ENCODE measurements around the gene PHF12.
A peak's percentile ranks its signal among the peaks of the same experiment; 100 is the strongest.

The PHF12 gene

DNA sequence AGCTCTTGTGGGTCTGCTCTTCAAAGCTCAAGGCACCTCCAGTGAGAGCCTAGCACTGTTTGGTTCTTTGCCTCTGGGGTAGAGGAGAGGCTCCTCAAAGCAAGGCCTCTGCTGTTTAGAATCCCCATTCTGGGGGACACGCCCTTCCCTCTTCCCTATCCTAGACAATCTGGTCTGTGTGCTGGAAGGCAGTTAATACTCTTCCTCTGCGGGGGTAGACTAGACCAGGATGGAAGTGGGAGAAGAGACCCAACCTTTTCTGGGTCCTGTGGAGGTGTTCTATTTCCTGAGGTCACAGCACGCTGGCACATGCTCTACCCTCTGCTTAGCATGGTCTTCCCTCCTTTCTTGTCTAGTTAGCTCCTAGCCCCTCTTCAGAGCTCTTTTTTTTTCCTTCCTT lies 88.8 kb downstream of the PHF12 start:
- TF ChIP-seq CTCF (IDR thresholded peaks at IDR 0.05): no peak
- Mint-ChIP-seq H3K9me3 (no peaks in the 10 kb centered on the region), H3K4me3 (no peak overlapping the region), H3K4me1 (peaks cover 3% of the 10 kb centered on the region), H3K27ac (peak overlapping the region; percentile 90), H3K36me3 (ENCODE audit: low read depth) (peaks cover 22% of the 10 kb centered on the region), H3K27me3 (ENCODE audit: low read depth, poor library complexity) (peaks cover 13% of the 10 kb centered on the region)
- no peak for DNase-seq

DNA sequence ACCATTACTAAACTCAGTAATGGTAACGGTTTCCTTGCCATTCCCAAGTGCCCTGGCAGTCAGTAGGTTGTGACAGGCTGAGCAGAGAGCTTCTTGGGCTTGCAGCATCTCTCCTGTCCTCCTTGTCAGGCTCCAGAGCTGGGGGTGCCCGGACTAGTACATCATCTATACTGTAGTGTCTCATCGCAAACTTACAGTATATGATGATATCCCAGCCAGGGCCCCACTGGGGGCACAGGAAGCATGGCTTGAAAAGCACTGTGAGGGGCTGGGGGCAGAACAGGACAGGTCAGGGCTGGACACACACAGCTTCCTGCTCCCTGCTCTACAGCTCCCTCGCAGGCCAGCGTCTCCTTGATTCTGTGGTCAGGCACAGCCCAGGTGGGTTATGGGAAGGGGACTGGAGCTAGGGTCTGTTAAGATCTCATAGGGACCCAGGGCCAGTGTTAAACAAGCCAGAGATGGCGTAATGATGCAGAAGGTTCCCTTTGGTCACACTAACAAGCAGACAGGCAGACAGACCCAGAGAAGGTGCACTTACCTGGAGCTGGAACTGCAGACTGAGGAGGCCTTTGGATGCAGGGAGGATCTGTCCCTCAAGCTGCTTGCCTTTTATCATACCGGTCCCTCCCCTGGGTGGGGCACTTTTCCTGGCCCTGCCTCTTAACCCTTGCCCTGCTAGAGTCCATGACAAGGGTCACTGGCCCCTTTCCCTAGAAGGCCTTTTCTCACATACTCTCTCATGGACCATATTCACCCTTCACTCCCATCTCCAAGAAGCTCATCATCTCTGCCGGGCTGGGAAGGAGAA lies 89.7 kb downstream of the PHF12 start:
- H3K36me3 Mint-ChIP-seq (ENCODE audit: low read depth): peaks cover 23% of the 10 kb centered on the region
- H3K9me3 Mint-ChIP-seq: no peaks in the 10 kb centered on the region
- H3K4me1 Mint-ChIP-seq: no peaks in the 10 kb centered on the region
- no peak for TF ChIP-seq CTCF (IDR thresholded peaks at IDR 0.05)
- peak overlapping the region; percentile 50 for H3K27ac Mint-ChIP-seq
- H3K4me3 Mint-ChIP-seq: no peak overlapping the region
- DNase-seq: no peak
- peaks cover 10% of the 10 kb centered on the region for H3K27me3 Mint-ChIP-seq (ENCODE audit: low read depth, poor library complexity)

- Mint-ChIP-seq H3K36me3 (ENCODE audit: low read depth) (peaks cover 23% of the 10 kb centered on the region), H3K4me1 (peaks cover 8% of the 10 kb centered on the region), H3K4me3 (no peak overlapping the region), H3K9me3 (no peaks in the 10 kb centered on the region), H3K27ac (peak overlapping the region; percentile 61), H3K27me3 (ENCODE audit: low read depth, poor library complexity) (peaks cover 6% of the 10 kb centered on the region)
- TF ChIP-seq CTCF (IDR thresholded peaks at IDR 0.05): no peak
- DNase-seq: no peak
Measured at GRCh38 chr17:28860363-28860808, 90.9 kb downstream of the PHF12 start.

DNA sequence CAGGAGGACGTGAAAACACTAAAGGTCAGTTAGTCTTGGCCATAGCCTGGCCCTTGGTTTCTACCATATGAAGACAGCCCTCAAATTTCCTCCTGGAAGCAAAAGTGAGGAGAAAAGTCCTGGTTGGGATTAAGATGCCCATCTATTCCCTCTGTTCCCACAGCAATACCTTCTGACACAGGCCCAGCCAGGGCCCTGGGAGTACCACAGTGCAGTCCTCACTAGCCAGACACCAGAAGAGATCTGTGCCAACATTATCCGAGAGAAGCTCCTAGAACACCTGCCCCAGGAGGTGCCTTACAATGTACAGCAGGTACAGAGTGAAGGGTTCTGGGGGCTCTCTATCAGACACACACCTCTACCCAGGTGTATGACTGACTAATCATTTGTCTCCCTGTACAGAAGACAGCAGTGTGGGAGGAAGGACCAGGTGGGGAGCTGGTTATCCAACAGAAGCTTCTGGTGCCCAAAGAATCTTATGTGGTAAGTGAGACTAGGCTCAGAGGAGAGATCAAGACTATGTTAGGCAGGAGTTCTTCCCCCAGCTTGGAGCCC lies 92.4 kb downstream of the PHF12 start:
- Mint-ChIP-seq H3K36me3 (ENCODE audit: low read depth) (peaks cover 27% of the 10 kb centered on the region), H3K27ac (no peak overlapping the region), H3K4me3 (no peak overlapping the region), H3K4me1 (peaks cover 21% of the 10 kb centered on the region), H3K27me3 (ENCODE audit: low read depth, poor library complexity) (peaks cover 6% of the 10 kb centered on the region), H3K9me3 (no peaks in the 10 kb centered on the region)
- DNase-seq: no peak
- TF ChIP-seq CTCF (IDR thresholded peaks at IDR 0.05): no peak

GRCh38 chr17:28857905-28858800 lies 93.2 kb downstream of the PHF12 start:
- no peak for DNase-seq
- Mint-ChIP-seq H3K36me3 (ENCODE audit: low read depth) (peaks cover 27% of the 10 kb centered on the region), H3K27ac (no peak overlapping the region), H3K4me1 (peaks cover 21% of the 10 kb centered on the region), H3K4me3 (peak overlapping the region; percentile 7), H3K9me3 (no peaks in the 10 kb centered on the region), H3K27me3 (ENCODE audit: low read depth, poor library complexity) (peaks cover 6% of the 10 kb centered on the region)
- TF ChIP-seq CTCF (IDR thresholded peaks at IDR 0.05): no peak
